SH-SY5Y (cell line): Measurements from ENCODE around the gene ALG12.

Experiments
- GATA2 ChIP-seq: IDR thresholded peaks from 2 replicates; pipeline ENCODE4 v1.6.1; 2011; ENCODE audit warnings: mild to moderate bottlenecking, low read depth, low read length
- GATA3 ChIP-seq: IDR thresholded peaks from 2 replicates; pipeline ENCODE4 v1.6.1; 2011; ENCODE audit warnings: low read depth, mild to moderate bottlenecking, low read length, moderate library complexity

ALG12 gene

DNA sequence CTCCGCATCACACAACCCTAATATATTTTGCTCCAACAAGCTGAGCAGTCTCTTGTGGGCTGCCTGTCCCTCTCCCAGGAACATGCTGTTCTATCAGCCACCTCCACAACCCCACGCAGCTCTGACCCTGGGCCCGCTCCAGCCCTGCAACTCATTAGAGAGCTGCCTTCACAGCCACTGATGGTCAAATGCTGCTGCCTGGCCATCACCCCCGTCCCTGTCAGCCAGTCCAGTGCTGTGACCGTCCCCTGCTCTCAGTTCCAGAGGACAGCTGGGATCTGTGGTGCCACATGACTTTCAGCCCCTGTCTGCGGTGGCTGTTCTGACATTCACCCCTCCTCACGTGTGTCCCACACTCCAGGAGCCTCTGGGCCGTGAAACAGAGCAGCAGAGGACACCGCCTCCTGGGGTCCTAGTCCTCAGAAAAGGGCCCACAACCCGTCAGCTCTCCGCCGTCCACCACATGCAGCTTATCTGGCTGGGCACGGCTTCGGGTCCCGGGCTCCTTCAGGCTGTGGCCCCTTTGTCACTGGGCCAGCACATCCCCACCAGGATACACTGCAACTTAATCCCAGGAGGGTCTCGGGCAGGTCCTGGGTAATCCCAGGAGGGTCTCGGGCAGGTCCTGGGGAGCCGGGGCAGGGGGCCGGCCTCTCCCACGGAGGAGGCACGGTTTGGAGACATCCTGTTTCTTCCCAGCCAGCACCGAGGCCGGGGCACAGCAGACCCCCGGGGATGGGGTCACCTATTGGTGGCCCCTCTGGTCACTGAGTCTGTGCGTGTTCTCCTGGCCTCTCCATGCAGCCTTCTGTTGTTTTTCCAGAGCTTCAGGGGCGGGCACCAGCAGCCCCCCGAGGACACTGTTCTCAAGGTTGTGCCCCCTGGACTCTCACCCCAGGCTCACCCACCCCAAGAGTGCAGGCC is 15.3 kb upstream of the ALG12 start:
- TF ChIP-seq GATA2 (no peak), GATA3 (no peak)

DNA sequence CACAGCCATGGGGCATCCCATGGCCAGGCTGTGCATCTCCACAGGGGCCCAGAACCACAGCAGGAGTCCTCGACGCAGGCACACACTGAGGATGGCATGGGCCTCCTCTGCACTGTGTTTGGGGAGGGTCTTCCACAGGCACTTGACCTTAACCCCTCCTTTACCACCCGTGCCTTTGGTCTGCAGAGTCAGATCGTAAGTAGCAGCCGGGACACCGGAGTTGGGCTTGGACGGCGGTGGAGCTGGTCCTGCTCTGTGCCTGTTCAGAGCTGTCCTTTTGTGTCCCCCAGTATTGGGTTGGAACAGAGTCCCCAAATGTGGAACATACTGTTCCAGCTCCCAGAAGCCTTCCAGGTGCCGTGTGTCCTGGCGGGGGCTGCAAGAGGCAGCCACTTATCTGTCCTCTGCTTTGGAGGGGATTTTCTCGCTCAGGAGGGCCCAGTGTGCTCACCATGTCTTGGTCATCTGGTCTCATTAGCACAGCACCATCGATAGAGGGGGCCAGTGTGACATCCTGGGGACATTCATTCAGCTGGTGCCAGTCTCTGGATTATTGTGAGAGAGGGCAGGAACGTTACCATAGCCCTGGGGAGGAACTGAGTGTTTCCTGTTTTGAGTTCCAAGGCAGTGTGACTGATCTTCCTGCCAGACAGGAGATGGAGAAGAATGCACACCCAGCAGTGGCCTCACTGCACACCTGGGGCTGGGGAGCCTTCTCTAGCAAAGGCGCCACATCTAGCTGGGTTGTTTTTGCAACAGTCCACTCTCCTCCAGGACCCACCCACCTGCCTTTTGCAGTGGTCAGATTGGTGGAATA is 12.6 kb upstream of the ALG12 start:
- TF ChIP-seq GATA2 (no peak), GATA3 (no peak)

GRCh38 chr22:49929994-49930575 is 11.8 kb upstream of the ALG12 start:
- no peak for TF ChIP-seq GATA3
- no peak for TF ChIP-seq GATA2

DNA sequence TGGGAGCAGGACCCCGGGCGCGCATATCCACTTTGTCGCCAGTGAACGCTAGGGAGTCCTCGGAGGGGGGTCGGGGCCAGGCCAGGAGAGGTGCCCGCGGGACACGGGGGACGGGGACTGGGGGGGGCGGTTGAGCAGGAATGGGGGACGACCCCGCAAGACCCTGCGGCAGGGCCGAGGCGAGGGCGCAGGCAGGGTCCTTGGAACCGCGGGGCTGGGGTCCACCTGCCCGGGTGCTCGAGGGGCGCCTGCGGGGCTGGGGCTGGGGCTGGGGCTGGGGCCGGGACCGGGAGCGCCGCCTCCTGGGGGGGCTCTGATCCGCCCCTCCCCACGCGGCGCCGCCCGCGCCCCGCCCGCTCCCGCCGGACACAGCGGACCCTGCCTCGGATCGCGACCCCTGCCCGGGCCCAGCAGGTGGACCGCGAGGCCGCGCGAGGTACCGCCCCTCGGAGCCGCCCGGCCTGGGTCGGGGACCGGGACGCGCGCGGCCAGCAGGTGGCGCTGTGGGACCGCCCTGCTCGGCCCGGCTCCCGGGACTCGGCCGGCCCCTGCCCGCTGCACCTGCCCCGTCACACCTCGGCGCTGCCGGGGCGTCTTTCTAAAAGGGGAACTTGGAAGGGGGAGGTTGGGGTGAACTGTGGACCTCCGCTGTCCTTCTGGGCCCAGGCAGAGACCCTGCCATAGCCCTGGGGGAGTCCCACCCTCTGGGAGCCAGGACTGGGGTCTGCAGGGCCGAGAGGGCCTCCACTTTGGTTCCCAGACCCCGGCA is 11.2 kb upstream of the ALG12 start:
- no peak for TF ChIP-seq GATA3
- no peak for TF ChIP-seq GATA2

- TF ChIP-seq GATA2 = no peak
- no peak for TF ChIP-seq GATA3
Observed at GRCh38 chr22:49928555-49929210, 10.4 kb upstream of the ALG12 start.

DNA sequence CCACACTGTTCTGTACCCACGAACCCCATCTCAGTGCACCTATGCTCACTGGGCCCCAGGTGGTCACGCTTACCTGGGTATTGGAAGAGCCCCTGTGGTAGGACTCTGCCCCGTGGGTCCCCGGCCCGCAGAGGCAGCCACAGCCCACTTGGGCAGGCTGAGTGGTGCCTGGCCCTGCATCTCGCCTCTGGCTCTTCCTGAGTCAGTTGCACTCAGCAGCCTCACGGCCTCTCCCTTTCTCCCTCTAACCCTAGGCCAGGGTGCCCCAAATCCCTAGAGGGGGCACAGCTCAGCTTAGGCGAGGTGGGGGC is 9.9 kb upstream of the ALG12 start:
- no peak for TF ChIP-seq GATA3
- no peak for TF ChIP-seq GATA2

GRCh38 chr22:49927483-49928184 is 9.4 kb upstream of the ALG12 start:
- TF ChIP-seq GATA2 (no peak), GATA3 (no peak)

GRCh38 chr22:49926916-49927315 is 8.7 kb upstream of the ALG12 start:
- TF ChIP-seq GATA2 (no peak), GATA3 (no peak)

DNA sequence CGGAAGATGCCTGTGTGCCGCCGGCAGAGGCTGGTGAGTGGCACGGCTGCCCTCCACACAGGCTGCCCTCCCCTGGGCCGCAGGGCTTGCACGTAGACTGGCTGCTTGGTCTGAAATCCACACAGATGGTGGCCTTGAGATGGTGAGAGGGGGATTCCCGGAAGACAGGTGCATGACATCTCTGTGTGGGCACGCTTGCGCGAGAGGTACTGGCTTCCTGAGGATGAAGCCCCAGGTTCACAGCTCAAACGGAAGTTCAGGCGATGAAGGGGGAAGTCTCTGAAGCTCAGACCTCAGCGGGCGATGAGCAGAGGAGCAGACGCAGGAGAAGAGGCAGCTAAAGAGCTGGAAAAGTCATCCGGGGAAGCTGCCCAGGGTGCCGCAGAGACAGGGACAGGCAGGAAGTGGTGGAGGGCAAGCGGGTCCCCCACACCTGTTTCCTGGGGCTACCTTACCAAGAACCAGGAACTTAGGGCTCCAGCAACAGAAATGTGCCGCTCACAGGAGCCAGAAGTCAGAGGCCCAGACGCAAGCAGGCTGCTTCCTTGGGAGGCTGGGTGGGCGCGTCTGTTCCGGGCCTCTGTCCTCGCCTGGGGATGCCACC is 7.4 kb upstream of the ALG12 start:
- TF ChIP-seq GATA2 (no peak), GATA3 (no peak)

DNA sequence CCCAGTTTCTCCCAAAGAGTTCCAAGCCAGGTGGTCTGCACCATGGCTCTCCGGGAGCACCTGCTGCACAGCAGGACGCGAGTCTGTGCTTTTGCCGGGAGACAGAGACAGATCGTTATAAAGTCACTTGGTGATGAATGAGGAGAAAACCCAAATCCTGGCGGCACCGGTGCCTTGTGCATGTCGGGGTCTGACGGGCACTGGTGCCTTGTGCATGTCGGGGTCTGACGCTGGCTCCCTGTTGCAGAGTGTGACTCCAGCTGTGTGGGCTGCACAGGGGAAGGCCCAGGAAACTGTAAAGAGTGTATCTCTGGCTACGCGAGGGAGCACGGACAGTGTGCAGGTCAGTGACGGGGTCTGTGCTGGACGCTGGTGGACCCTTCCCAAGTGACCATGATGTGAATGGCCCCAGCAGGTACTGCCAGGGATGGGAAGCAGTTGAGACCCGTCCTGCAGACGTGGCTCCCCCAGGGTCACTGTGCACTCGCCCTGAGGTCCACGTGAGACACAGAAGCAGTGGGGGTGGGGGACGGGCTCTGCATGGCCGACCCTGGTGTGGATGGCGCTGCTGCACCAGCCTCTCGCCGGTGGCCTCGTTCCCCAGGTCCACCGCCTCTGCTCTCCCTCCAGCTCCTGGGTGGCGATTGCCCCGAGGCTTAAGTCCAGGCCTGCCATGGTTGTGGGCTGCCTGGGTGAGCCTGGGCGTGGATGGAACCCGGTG is 6.0 kb upstream of the ALG12 start:
- TF ChIP-seq GATA2 (no peak), GATA3 (no peak)

- TF ChIP-seq GATA2 = no peak
- no peak for TF ChIP-seq GATA3
Observed at GRCh38 chr22:49923445-49923844, 5.2 kb upstream of the ALG12 start.

DNA sequence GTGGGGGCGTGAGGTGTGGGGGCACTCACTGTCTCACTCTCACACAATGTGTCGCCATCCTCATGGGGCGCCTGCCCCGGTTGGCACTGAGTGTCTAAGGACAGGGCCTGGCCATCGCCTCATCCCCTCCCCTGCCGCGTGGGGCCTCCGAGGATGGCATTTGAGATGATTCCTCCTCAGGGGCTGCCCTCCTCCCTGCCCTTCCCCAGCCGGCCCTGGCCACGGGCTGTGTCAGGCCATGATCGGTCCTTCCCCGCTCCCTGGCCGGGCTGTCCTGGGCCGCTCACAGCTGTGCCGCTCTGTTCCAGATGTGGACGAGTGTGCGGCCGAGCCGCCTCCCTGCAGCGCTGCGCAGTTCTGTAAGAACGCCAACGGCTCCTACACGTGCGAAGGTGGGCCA is 4.7 kb upstream of the ALG12 start:
- no peak for TF ChIP-seq GATA3
- TF ChIP-seq GATA2 = no peak

- TF ChIP-seq GATA2 (no peak), GATA3 (no peak)
Observed at GRCh38 chr22:49922484-49922883, 4.2 kb upstream of the ALG12 start.
